ENCODE results near the gene CERCAM.

GRCh38 chr9:128405780-128406171, 14.9 kb upstream of the CERCAM start:
- no peak for TF ChIP-seq ZNF223 (tag by site-specific recombination; IDR thresholded peaks at IDR 0.05)
- TF ChIP-seq HOXA7 (CRISPR knock-in tag; IDR thresholded peaks at IDR 0.05; ENCODE audit: borderline replicate concordance) = no peak
- TF ChIP-seq CTCF (tag by site-specific recombination; IDR thresholded peaks at IDR 0.05) = no peak
- no peak for TF ChIP-seq ZNF174 (tag by site-specific recombination; IDR thresholded peaks at IDR 0.05)

Data from HEK293 (cell line).